OCI-LY7 (cell line): ENCODE results near the gene PRKACG.

Experiments
- EZH2phosphoT487 ChIP-seq: fragments of 200-600 bp; sonication (generic); IDR thresholded peaks from 2 replicates; pipeline ENCODE4 v1.6.1; 2018; ENCODE audit warnings: low read depth, borderline replicate concordance, mild to moderate bottlenecking, mixed run types, antibody characterized with exemption, low read length, moderate library complexity, mixed read lengths
- TF ChIP-seq, protein P1 (sequence below): fragments of 200-600 bp; sonication (generic); conservative IDR thresholded peaks from 2 replicates; pipeline ENCODE4 v1.5.1; 2014; ENCODE audit warnings: mild to moderate bottlenecking, antibody characterized with exemption, low read length, moderate library complexity, mixed read lengths

DNA sequence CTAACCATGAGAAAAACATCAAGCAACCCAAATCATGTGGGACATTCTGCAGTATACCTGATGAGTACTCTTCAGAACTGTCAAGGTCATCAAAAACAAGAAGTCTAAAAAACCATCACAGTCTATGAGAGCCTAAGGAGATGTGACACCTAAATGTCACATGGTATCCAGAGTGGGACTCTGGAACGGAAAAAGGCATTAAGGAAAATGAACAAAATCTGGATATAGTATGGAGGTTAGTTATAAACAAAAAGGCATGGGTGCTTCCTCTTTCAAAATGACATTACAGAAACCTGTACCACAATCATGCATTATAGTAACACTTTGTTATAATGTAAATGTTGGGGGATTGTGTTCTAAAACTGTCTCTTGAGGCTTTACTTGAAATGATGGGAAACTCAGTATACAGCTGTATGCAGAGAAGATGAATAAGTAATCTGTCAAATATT, 47.4 kb downstream of the PRKACG start:
- TF ChIP-seq, protein P1, sequence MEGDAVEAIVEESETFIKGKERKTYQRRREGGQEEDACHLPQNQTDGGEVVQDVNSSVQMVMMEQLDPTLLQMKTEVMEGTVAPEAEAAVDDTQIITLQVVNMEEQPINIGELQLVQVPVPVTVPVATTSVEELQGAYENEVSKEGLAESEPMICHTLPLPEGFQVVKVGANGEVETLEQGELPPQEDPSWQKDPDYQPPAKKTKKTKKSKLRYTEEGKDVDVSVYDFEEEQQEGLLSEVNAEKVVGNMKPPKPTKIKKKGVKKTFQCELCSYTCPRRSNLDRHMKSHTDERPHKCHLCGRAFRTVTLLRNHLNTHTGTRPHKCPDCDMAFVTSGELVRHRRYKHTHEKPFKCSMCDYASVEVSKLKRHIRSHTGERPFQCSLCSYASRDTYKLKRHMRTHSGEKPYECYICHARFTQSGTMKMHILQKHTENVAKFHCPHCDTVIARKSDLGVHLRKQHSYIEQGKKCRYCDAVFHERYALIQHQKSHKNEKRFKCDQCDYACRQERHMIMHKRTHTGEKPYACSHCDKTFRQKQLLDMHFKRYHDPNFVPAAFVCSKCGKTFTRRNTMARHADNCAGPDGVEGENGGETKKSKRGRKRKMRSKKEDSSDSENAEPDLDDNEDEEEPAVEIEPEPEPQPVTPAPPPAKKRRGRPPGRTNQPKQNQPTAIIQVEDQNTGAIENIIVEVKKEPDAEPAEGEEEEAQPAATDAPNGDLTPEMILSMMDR = no peak
- no peak for TF ChIP-seq EZH2phosphoT487
